Gastroesophageal sphincter (tissue), 4 donors: ENCODE measurements around the gene AKT3. TPM values are rescaled to one million over a fixed set of nuclear protein-coding genes. Genes with fewer than 3 reads are reported as not detected.
"Not testable (repeated sequence)": the region's sequence is repeated elsewhere in the genome, so short reads cannot be mapped to it uniquely, and the experiment has no call there.

ENCODE experiments used
- ATAC-seq: fragments of 150-250 bp; one replicate; pipeline ENCODE4 v1.9.1; 2016; ENCODE audit warnings: mild to moderate bottlenecking, moderate library complexity
- H3K27ac ChIP-seq, 4 donors: fragments of 200-600 bp; sonication (generic) in 3 of 4; 1 replicate in 3 of 4; 2 replicates in 1 of 4; pipeline ENCODE4 v1.5.1; 2016 to 2019
- H3K27me3 ChIP-seq: fragments of 200-600 bp; sonication (generic); one replicate; pipeline ENCODE4 v1.5.1; 2019
- H3K36me3 ChIP-seq, 2 donors: fragments of 200-600 bp; sonication (generic); one replicate each; pipeline ENCODE4 v1.5.1; 2019; ENCODE audit warnings: control low read depth in 1 of 2
- H3K4me1 ChIP-seq, 3 donors: fragments of 200-600 bp; sonication (generic); 1 replicate in 2 of 3; 2 replicates in 1 of 3; pipeline ENCODE4 v1.5.1; 2016 to 2019; ENCODE audit warnings: control low read depth in 2 of 3
- H3K4me3 ChIP-seq, 2 donors: fragments of 200-600 bp; sonication (generic); one replicate each; pipeline ENCODE4 v1.5.1; 2019; ENCODE audit warnings: mild to moderate bottlenecking in 1 of 2, moderate library complexity in 1 of 2
- H3K9me3 ChIP-seq, 3 donors: fragments of 200-600 bp; sonication (generic); one replicate each; pipeline ENCODE4 v1.5.1; 2017 to 2019; ENCODE audit warnings: control low read depth in 2 of 3
- EP300 ChIP-seq: sonication (generic); formaldehyde crosslinking; IDR thresholded peaks from one replicate; pipeline ENCODE4 v1.6.1; 2017; ENCODE audit warnings: antibody characterized with exemption, mild to moderate bottlenecking
- POLR2A ChIP-seq, 2 donors: fragments of 450-650 bp; IDR thresholded peaks; one replicate each; pipeline ENCODE4 v1.6.1; 2017; ENCODE audit warnings: antibody characterized with exemption in 2 of 2, mild to moderate bottlenecking in 2 of 2, moderate library complexity in 1 of 2
- POLR2AphosphoS5 ChIP-seq: sonication (generic); formaldehyde crosslinking; IDR thresholded peaks from one replicate; pipeline ENCODE4 v1.6.1; 2017; ENCODE audit warnings: antibody characterized with exemption
- WGBS, 2 donors: methylation state at CpG; one replicate each; pipeline ENCODE4 v1.1.5; 2018; ENCODE audit warnings: low coverage in 1 of 2; 5-methylcytosine and 5-hydroxymethylcytosine counted together
- total RNA-seq, 4 donors: library from RNA; depleted of rRNA; stranded (reverse); fragments of >200 nt; gene quantifications; one replicate each; pipeline ENCODE4 v1.1.0, GENCODE V29; 2016
- TF ChIP-seq, protein P1 (sequence below), 4 experiments: fragments of 200-600 bp in 2 of 4; fragments of 450-650 bp in 2 of 4; sonication (generic) in 1 of 4; IDR thresholded peaks; one replicate each; pipeline ENCODE4 v1.5.1; 2017 to 2019; ENCODE audit warnings: antibody characterized with exemption in 4 of 4, mild to moderate bottlenecking in 2 of 4, moderate library complexity in 2 of 4

AKT3 gene
- total RNA-seq, 4 donors from 2014 or later, result 72.8 to 102 (median 89.3) TPM

DNA sequence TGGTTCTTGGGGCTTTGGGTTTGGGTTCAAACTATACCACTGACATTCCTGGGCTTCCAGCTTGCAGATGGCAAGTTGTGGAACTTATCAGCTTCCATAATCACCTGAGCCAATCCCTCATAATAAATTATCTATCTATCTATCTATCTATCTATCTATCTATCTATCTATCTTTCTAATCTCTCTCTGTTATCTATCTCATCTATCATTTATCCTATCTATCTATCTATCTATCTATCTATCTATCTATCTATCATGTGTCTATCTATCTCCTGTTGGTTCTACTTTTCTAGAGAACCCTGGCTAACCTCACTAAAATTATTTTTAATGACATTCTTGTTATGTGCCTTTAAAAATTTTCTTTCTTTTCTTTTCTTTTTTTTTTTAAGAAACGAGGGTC, 35.8 kb upstream of the AKT3 start:
- no peaks in the 10 kb centered on the region for H3K9me3 ChIP-seq
- H3K27ac ChIP-seq, result no peak overlapping the region
- 20 to 33% methylated on average over 1 of the region's 1 CpG for WGBS, 2 donors
- no peaks in the 10 kb centered on the region for H3K4me1 ChIP-seq
- no peak overlapping the region for H3K4me3 ChIP-seq
- no peak for ATAC-seq
- TF ChIP-seq POLR2A (IDR thresholded peaks at IDR 0.05) (no peak), EP300 (no peak), POLR2AphosphoS5 (no peak)
- TF ChIP-seq, protein P1, sequence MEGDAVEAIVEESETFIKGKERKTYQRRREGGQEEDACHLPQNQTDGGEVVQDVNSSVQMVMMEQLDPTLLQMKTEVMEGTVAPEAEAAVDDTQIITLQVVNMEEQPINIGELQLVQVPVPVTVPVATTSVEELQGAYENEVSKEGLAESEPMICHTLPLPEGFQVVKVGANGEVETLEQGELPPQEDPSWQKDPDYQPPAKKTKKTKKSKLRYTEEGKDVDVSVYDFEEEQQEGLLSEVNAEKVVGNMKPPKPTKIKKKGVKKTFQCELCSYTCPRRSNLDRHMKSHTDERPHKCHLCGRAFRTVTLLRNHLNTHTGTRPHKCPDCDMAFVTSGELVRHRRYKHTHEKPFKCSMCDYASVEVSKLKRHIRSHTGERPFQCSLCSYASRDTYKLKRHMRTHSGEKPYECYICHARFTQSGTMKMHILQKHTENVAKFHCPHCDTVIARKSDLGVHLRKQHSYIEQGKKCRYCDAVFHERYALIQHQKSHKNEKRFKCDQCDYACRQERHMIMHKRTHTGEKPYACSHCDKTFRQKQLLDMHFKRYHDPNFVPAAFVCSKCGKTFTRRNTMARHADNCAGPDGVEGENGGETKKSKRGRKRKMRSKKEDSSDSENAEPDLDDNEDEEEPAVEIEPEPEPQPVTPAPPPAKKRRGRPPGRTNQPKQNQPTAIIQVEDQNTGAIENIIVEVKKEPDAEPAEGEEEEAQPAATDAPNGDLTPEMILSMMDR (IDR thresholded peaks at IDR 0.05), result no peak
- no peaks in the 10 kb centered on the region for H3K27me3 ChIP-seq
- H3K36me3 ChIP-seq, result no peaks in the 10 kb centered on the region

DNA sequence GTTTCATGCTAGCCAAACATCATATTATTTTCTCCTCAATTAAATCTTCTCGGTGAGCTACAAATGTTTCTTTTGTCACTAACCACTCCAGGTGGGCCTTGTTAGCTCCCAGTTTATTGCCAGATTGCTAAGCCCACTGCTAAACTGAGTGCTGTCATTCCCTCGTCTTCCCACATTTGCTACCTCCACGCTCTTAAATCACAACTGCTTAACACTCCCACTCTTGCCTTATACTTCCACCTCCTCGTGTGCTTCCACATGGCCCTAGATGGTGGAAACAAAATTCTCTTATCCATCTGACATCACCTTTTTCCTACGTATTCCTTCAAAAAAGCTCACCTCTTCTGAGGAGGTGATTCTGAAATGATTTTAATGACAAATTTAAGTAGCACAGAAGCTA, 34.6 kb upstream of the AKT3 start:
- no peaks in the 10 kb centered on the region for H3K4me1 ChIP-seq
- H3K27me3 ChIP-seq, result no peaks in the 10 kb centered on the region
- H3K4me3 ChIP-seq, result no peak overlapping the region
- H3K27ac ChIP-seq, result no peak overlapping the region
- H3K36me3 ChIP-seq, result no peaks in the 10 kb centered on the region
- ATAC-seq, result no peak
- no peak for TF ChIP-seq POLR2A (IDR thresholded peaks at IDR 0.05)
- H3K9me3 ChIP-seq, result no peaks in the 10 kb centered on the region
- 32 to 44% methylated on average over 4 to 5 of the region's 5 CpGs for WGBS, 2 donors

- no peaks in the 10 kb centered on the region for H3K27me3 ChIP-seq
Measured at GRCh38 chr1:243883551-243883950, 33.5 kb upstream of the AKT3 start.

GRCh38 chr1:243882276-243882675, 32.2 kb upstream of the AKT3 start:
- Histone ChIP-seq H3K36me3 (no peaks in the 10 kb centered on the region), H3K27me3 (no peaks in the 10 kb centered on the region), H3K4me1 (no peaks in the 10 kb centered on the region), H3K27ac (no peak overlapping the region), H3K9me3 (no peaks in the 10 kb centered on the region), H3K4me3 (no peak overlapping the region)
- no peak for ATAC-seq
- WGBS, 2 donors, result 75 to 83% methylated on average over 3 of the region's 3 CpGs
- no peak for TF ChIP-seq EP300
- TF ChIP-seq, protein P1 (IDR thresholded peaks at IDR 0.05), result no peak
- TF ChIP-seq POLR2A (IDR thresholded peaks at IDR 0.05), result no peak
- no peak for TF ChIP-seq POLR2AphosphoS5

More at GRCh38 chr1:243883551-243883950, 33.5 kb upstream of the AKT3 start:
- Histone ChIP-seq H3K27ac (no peak overlapping the region), H3K36me3 (no peaks in the 10 kb centered on the region), H3K4me1 (no peaks in the 10 kb centered on the region), H3K9me3 (no peaks in the 10 kb centered on the region), H3K4me3 (no peak overlapping the region)
- TF ChIP-seq POLR2AphosphoS5 (no peak), POLR2A (IDR thresholded peaks at IDR 0.05) (no peak), EP300 (no peak)
- TF ChIP-seq, protein P1 (IDR thresholded peaks at IDR 0.05), result no peak
- WGBS, 2 donors, result 88% methylated on average over 2 of the region's 2 CpGs; no CpG with 5 or more reads in 1 of the 2 donors
- no peak for ATAC-seq

GRCh38 chr1:243877058-243877457, 27.0 kb upstream of the AKT3 start:
- H3K4me1 ChIP-seq, H3K27ac ChIP-seq, ATAC-seq, H3K27me3 ChIP-seq, H3K4me3 ChIP-seq, H3K36me3 ChIP-seq: not testable (repeated sequence)
- H3K9me3 ChIP-seq, result peaks cover 0 to 22% (median 0%) of the 10 kb centered on the region in 3 donors
- WGBS, 2 donors, result 83 to 86% methylated on average over 1 to 2 of the region's 3 CpGs

DNA sequence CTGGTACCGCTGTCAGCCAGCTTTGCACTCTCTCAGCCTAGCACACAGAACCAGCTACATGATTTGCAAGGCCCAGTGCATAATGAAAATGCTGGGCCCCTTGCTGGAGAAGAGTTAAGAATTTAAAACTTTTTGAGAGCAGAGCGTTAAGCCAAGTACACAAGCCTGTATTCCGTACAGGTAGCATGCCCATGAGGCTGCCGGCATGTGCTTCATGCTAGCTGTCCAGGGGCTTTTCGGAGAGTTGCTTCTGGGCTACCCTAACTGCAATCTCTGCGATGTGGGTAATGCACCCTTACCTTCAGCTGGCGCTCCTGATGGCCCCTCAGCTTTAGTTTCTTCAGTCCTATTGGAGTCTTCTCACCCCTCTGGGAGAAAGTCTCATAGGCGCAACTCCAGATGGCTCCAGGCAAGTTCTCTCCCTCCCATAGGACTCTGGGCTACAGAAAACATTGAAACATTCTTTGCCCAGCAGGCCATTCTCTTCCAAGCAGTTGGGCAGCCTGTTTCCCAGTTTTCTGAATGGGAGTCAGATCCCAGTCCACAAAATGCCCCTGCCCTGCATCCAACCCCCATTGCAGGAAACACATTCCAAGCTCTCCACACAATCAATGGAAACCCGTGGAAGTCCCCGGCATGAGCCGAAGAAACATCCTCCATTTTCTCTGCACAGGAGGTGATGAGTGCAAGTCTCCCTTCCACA, 5.7 kb upstream of the AKT3 start:
- H3K27ac ChIP-seq, result no peak overlapping the region
- no peak for TF ChIP-seq EP300
- TF ChIP-seq, protein P1 (IDR thresholded peaks at IDR 0.05), result no peak
- no peak for TF ChIP-seq POLR2A (IDR thresholded peaks at IDR 0.05)
- no peak for TF ChIP-seq POLR2AphosphoS5
- no peaks in the 10 kb centered on the region for H3K27me3 ChIP-seq
- peaks cover 0 to 12% (median 0%) of the 10 kb centered on the region in 3 donors for H3K4me1 ChIP-seq
- H3K9me3 ChIP-seq, result no peaks in the 10 kb centered on the region
- H3K4me3 ChIP-seq, result no peak overlapping the region
- no peak for ATAC-seq
- WGBS, 2 donors, result 75 to 82% methylated on average over 4 to 7 of the region's 11 CpGs
- no peaks in the 10 kb centered on the region for H3K36me3 ChIP-seq
